T47D (cell line): ENCODE measurements around the gene MAP2K7.
A peak's percentile ranks its signal among the peaks of the same experiment; 100 is the strongest.

ENCODE experiments used
- DNase-seq, 2 experiments: peaks; one replicate each; pipeline versions ENCODE4 v3.0.0 to v3.0.0-alpha.2; 2011 to 2012; ENCODE audit warnings: low read depth in 1 of 2, low spot score in 1 of 2
- JUND ChIP-seq: IDR thresholded peaks from 2 replicates; pipeline ENCODE4 v1.6.1; 2012; ENCODE audit warnings: low read depth
- in situ Hi-C: cut with HindIII; loops from 2 replicates; pipeline ENCODE4 v1.10.0; 2016; ENCODE audit warnings: low sequenced_read_pairs, low pct_unique_long_range_greater_than_20kb

MAP2K7 gene

DNA sequence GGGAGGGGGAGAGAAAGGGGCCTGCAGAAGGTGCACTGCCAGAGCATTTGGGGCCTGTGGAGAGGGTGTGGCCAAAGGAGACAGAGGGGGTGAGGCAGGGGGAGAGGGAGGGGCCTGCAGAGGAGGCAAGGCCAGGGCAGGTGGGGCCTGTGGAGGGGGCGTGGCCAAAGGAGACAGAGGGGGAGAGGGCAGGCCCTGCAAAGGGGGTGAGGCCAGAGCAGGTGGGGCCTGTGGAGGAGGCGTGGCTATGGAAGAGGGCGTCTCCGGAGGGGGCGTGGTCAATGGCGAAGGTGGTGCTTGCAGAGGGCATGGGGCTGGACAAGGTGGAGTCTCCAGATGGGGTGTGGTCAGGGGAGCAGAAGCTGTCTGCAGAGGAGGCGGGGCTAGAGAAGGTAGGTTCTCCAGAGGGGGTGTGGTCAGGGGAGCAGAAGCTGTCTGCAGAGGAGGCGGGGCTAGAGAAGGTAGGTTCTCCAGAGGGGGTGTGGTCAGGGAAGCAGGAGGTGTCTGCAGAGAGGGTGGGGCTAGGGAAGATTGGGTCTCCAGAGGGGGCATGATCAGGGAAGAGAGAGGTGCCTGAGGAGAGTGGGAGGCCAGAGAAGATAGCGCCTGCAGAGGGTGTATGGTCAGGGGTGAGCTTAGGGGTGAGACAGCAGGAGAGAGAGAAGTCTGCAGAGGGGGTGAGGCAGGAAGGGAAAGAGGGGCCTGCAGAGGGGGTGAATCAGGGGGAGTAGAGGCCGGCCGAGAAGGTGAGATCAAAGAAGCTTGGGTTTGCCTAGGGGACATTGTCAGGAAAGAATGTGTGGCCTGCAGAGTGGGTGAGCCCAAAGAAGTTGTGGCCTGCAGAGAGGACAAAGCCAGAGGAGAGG is 32.9 kb upstream of the MAP2K7 start:
- DNase-seq, result peak; percentile 57 to 98
- in situ Hi-C loops, result no loop called here
- TF ChIP-seq JUND, result no peak

DNA sequence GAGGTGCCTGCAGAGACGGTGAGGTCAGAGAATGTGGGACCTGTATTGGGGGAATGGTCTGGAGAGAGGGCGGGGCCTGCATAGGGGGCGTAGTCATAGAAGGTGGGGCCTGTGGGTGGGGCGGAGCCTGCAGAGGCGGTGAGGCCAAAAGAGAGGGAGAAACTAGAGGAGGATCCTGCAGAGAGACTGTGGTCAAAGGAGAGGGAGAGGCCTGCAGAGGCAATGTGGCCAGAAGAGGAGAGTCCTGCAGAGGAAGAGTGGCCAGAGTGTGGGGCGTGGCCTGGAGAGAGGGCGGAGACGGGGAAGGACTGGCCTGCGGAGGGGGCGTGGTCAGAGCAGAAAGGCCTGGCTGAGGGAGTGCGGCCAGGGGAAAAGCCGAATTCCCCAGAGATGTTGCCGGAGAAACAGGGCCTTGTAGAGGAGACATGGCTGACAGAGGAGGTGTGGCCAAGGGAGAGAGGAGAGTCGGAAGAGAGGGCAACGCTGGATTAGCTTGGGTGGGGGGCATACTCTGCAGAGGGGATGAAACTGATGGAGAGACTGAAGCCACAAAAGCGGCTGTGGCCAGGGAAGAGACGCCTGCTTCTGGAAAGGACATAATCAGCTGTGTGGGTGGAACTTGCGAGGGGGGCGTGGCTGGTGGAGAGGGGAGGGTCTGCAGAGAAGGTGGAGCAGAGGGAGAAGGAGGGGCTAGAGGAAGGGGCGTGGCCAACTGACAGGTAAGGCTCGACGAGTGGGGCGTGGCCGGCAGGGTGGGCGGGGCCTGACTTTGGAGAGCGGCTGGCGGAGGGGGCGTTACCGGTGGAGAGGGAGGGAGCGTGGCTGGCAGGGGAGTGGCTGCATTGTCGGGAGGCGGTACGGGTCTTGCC is 32.0 kb upstream of the MAP2K7 start:
- in situ Hi-C loops, result no loop called here
- TF ChIP-seq JUND, result no peak
- DNase-seq, result peak; percentile 74 to 96

DNA sequence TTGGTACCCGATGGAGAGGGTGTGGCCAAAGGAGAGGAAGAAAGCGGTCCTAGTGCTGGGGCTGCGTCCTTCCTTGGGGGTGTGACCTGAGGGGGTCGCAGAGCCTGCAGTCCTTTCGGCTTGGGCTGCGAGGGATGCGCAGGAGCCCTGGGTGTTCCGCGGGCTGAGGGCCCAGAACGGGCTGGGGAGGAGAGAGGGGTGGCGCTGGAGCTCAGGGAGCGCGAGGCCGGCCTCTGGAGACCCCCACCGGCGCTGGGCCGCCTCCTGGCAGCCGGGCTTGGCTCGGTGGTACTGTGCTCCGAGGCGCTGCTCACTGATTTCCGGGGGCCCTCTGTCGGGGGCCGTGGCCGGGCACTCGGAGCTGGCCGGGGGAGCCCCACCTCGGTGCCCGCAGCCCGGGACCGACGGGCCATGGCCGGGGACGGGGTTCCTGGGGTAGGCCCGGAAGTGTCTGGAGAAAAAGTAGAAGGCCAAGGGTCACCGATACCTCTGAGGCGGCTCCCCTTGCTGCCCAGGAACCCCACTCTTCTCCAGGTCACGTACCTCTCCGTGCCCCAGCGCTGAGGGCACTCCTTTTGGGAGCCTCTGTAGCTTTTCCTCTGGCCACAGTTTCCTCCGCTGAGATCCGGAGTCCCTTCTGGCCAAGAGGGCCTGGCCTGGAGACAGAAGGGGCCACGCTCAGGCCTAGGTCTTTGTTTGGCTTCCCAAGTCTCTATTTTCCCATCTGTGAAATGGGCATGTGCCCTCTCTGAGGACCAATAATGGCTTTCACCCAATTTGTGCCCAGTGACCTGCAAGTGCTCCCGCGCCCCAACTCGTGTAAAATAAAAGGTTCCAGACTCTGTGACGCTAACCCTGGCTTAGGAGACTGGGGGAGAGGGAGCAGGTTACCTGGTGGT is 31.1 kb upstream of the MAP2K7 start:
- no peak for DNase-seq
- no peak for TF ChIP-seq JUND
- in situ Hi-C loops, result no loop called here

DNA sequence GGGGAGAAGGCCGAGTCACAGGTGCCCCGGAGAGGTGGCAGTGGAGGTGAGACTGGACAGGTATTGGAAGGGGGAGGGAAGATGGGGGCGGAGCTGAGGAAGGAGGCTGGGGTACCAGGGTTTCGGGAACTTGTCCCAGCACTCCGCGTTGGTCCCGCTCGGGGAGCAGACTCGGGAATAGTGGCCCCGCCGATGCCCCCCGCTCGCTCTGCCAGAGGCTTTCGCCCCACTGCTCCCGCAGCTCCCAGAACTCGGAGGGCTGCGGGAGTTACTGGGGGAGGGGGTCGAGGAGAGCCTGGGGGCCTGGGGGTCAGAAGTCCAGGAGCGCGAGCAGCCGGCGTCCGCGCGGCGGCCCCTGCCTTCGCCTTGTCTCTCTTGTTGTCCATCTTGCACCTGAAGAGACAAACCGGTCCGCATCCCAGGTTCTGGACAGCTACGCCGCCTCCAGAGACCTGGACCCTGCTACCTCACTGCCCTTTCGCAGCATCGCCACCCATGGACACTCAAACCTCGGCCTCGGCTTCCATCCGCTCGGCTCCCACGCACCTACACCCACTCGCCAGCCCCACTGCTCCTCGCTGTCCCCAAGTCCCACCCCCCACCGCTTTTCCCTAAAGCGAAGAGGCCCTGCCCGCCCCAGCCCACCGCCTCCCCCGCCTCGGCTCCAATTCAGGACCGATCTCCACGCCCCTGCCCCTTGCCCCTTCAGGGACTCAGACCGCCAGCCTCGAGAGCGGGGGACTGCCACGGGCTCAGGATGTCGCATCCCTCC is 30.2 kb upstream of the MAP2K7 start:
- in situ Hi-C loops, result no loop called here
- no peak for DNase-seq
- TF ChIP-seq JUND, result no peak

DNA sequence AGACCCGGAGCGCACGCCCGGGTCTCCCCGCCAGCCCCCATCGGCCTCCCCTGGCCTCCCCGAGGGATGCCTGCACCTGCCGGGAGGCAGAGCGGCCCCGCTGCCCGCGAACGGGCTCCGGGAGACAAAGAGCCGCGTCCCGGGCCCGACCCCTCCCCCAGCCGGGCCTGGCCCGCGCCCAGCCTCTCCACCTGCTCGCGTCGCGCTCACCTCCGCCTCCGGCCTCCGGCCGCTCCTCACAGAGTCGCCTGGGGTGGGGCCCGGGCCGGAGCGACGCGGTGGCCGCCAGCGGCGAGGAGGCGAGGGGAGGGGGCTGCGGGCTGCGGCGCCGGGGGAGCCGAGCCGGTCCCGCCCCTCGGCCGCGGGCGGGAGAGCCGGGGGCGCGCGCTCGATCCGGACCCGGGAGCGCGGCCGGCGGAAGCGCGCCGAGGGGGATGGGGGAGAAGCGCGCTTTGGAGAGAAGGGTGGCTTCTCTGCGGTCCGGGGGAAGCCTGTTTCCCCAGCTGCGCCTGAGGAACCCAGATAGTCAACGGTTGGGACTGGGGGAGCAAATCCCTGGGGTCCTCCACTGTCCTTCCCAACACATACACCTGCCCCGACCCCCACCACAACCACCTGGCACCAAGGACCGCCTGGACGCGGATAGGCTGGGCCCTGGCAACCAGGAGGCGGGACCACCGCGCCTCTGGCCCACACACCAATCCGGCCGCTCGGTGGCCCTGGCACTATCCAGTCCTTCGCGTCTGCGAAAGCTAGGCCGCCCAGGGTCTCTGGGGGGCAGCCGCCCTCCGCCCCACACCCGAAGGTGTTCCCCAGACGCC is 29.4 kb upstream of the MAP2K7 start, which contains the start of gene PRR36:
PRR36 (minus strand) TSS at position 315 of the 821 bp plus-strand sequence. CDS start 701 bp downstream, outside the sequence.
- in situ Hi-C loops, result no loop called here
- TF ChIP-seq JUND, result no peak
- peak; percentile 71 to 82 for DNase-seq

DNA sequence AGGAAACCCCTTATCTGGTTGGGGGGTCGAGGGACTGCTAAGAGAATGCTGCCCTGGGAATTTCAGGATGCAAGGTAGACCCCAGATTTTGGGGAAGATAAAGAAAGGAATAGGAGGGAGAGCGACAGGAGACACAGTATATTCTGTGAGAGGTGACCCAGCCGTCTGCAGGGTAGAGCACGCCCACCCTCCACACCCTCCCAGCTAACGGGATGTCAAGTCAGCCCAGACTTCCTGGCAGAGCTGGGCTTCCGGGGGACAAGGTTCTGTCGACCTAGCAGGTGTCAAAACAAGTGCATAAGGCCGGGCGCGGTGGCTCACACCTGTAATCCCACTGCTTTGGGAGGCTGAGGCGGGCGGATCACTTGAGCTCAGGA is 28.8 kb upstream of the MAP2K7 start:
- DNase-seq, result no peak
- TF ChIP-seq JUND, result no peak
- in situ Hi-C loops, result no loop called here

DNA sequence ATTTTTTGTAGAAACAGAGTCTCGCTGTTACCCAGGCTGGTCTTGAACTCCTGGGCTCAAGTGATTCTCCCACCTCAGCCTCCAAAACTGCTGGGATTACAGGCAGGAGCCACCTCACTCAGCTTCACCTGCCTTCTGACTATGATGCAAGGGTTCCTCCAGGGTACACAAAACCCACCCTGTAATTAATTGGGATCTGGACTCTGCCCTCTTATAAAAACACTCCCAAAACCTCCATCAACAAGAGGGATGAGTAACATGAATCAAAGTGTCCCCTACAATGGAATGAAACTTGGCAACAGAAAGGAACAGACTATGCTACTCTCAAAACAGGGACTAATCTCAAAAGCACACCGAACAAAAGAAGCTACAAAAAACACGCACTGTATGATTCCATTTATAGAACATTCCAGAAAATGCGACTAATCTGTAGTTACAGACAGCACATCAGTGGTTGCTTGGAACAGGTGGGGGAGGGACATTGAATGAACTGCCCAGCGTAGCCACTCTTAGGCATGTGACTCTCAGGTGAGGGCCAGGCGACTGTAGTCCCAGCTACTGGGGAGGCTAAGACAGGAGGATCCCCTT is 26.3 kb upstream of the MAP2K7 start:
- TF ChIP-seq JUND, result no peak
- no peak for DNase-seq
- in situ Hi-C loops, result no loop called here

DNA sequence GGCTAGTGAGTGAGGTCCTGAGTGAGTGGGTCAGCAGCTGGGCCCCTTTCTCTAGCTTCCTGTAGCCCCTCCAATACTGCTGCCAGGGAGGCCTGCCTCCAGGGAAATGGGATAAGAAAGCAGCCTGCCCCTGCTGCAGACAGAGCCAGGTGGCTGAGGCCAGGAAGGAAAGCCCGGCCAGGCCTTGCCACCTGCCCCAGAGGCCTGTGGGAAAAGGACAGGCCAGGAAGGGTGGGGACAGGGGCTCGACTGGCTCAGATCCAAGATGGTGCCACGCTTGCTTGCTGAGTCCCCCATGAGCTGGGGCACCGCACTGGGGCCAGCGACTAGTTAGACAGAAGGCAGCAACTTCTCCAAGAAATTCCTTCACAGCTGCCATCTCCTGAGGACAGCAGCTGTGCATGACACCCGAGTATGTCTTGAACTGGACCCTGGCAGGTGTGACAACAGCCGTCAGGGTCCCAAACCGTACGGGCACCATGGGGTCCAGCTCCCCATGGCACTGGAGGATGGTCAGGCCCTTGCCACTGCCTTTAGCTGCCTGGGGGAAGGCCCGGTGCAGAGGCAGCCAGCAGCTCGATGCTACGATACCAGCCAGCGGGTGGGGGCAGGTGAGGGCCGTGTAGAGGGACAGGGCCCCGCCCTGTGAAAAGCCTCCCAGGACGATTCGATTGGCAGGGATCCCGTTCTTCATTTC is 24.4 kb upstream of the MAP2K7 start:
- no peak for DNase-seq
- in situ Hi-C loops, result no loop called here
- no peak for TF ChIP-seq JUND

DNA sequence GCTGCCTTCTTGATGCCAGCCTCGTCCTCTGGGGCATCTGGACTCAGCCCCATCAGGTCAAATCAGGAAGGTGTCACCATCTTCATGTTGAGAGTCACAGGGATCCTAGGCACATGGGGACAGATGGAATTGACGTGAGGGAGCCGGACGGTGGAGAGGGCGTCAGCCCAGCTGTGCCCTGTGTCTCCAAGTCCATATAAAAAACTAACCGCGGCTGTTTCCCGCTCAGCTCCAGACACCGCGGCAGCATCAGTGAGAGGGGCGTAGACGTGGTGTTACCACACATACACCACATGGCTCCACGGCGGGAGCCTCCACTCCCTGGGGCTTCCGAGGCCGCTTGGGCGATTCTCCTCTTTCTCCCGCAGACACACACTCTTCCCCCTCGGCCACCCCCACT is 23.8 kb upstream of the MAP2K7 start:
- in situ Hi-C loops, result no loop called here
- no peak for DNase-seq
- TF ChIP-seq JUND, result no peak

DNA sequence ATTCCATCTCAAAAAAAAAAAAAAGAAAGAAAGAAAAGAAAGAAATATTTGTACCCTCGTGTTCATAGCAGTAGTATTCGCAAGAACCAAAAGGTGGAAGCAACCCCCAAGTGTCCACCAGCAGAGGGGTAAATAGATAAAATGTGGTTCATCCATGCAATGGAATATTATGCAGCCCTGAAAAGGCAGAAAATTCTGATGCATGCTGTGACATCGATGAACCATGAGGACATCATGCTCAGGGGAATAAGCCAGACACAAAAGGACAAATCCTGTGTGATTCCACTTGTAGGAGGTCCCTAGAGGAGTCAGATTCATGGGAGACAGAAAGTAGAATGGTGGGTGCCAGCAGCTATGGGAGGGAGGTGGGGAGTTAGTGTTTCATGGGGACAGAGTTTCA is 21.8 kb upstream of the MAP2K7 start:
- in situ Hi-C loops, result no loop called here
- no peak for TF ChIP-seq JUND
- no peak for DNase-seq
